NOMO-1 treated with dmso at 0.1 percent for 144 hours (cell line): Measurements from ENCODE around the gene FLRT2.

Experiments
- DNase-seq: peaks from one replicate; lab custom pipeline; 2025; ENCODE audit not compliant: unreplicated experiment; lab: John Stamatoyannopoulos, UW

FLRT2 gene

GRCh38 chr14:85556267-85556666 lies 26.3 kb downstream of the FLRT2 start:
- DNase-seq, result no peak

GRCh38 chr14:85558505-85558904 lies 28.6 kb downstream of the FLRT2 start:
- DNase-seq, result no peak

GRCh38 chr14:85562630-85563029 lies 32.7 kb downstream of the FLRT2 start:
- DNase-seq, result no peak

- DNase-seq, result no peak
Observed at GRCh38 chr14:85564841-85565527, 35.0 kb downstream of the FLRT2 start.

GRCh38 chr14:85565862-85566296 lies 35.9 kb downstream of the FLRT2 start:
- no peak for DNase-seq

GRCh38 chr14:85566603-85567002 lies 36.7 kb downstream of the FLRT2 start:
- no peak for DNase-seq

- no peak for DNase-seq
Observed at GRCh38 chr14:85572011-85572410, 42.1 kb downstream of the FLRT2 start.

DNA sequence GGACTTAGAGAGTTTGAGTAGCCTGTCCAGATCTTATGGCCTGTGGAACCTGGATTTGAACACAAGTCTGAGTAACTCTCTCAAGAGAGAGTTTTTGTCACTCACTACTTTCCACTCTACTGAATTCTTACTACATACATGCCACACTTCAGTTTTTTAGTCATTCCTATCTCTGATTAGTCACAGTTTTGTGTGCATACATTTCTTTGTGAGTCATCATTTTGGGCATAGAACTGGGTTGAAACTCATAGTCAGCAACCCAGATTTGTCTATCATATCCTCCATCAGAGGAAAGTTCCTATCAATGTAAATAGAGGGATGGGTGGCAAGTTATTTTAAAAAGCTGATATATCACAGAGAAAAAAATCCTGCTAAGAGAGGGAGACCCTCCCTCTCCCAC lies 42.9 kb downstream of the FLRT2 start:
- DNase-seq, result no peak

- no peak for DNase-seq
Observed at GRCh38 chr14:85573406-85573805, 43.5 kb downstream of the FLRT2 start.

DNA sequence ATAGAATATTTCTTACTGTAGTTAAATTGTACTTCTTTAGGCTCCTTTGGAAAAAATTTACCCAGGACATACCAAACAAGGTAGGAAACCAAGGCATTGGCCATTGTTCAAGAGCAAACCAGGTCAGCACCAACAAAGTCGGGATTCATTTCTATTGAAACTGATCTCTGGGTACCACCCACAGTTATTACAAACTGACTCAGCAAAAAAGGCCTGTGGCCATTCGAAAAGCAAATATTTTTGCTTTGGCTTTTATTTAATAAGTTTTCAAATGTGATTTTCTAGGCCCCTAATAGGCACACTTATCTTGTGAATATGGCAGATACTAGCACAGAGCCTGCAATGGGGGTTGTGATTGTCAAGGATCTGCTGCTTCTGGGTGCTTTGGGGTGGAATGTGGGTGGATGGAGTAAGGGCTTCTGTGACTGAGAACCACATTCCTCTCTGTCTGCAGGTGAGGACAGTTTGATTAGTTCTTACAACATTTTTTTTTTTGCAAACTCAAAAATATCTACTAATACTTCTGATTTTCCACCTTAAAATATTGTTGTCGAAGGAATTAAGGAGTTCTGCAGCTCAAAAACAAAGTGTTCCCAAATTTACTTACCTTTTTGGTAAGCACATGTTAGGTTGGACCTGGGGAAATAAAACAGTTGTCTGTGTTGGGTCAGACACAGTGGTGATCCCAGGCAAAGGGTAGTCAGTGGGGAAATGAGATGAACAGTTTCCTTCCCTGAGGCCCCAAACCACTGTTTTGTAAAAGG lies 45.1 kb downstream of the FLRT2 start:
- DNase-seq, result no peak

DNA sequence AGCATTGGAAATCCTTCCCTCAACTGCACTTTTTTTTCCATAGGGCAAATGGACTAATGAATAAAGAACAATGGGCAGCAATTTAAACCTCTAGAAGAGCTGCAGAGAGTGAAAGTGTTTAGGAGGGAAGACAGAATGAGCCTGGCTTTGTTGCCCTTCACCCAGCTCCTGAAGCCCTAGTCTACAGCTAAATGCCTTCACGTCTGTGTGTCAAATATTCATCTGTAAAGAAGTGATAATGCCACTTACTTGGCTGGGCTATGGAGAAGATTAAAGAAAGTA lies 45.6 kb downstream of the FLRT2 start:
- DNase-seq, result no peak

GRCh38 chr14:85576218-85576617 lies 46.3 kb downstream of the FLRT2 start:
- DNase-seq, result no peak

DNA sequence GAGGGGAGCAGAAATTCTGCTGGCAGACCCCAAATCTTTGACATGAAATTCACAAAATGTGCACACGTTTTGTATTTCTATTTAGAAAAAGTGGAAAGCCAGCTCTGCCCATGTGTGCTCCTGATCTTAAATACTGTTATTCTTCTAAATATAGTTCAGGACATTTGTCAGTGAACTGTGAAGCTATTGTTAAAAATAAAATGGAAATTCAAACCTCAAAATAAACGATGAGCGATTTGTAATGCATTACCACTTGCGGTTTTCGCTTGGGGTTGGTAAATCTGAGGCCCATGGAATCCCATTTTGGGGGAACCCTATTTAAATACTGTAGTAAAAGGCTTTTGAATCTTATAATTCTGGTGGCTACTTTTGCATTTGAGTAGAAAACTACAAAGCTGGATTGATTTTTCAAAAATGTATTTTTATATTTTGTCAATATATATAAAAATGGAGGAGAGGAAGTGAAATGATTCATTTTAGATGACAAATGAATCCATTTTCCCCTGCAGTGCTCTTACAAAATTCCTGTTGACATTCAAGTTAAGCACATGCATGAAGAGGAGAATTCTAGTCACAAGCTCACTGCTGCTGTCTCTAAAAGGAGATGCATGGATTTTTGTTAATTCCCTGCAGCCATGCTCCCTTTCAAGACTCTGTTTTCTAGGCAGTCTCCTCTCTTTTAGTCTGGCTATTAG lies 47.1 kb downstream of the FLRT2 start:
- DNase-seq, result no peak

- no peak for DNase-seq
Observed at GRCh38 chr14:85577543-85578114, 47.7 kb downstream of the FLRT2 start.

DNA sequence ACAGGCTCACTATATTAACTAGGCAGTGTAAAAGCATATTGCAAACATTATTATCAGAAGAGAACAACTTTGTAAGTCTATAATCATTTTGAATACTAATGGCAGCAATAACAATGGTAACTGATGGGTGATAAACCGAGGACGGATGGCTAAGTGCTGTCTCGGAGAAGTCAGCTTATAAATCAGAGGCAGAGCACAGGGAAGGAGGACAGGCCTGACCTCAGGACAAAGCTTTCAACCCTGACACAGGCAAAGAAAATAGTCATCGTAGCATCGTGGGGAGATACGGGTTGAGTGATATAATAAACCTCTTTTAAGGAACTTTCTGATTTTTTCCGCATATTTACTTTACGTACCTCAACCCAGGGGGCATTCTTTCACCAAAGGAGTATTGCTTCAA lies 48.4 kb downstream of the FLRT2 start:
- DNase-seq, result no peak

DNA sequence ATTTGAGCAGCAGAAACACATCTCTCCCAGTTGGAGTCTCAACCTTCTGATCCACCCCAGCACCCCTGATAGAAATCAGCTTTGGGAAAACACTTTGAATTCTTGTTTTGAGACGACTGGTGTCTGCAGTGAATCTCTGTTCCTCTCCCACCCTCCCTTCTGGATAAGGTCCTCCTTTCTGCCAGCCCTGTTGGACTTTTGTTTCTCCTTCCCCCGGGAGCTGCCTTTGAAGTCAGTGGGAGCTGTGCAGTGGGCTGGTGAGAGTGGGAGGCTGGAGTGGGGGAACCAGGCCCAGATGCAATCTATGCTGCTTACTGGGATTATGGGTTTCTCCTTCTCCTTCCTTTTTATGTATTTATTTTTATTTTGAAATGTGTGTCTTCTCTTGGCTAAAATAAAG lies 49.0 kb downstream of the FLRT2 start:
- no peak for DNase-seq

GRCh38 chr14:85579942-85580341 lies 50.0 kb downstream of the FLRT2 start:
- DNase-seq, result no peak

GRCh38 chr14:85580536-85581140 lies 50.7 kb downstream of the FLRT2 start:
- DNase-seq, result no peak

DNA sequence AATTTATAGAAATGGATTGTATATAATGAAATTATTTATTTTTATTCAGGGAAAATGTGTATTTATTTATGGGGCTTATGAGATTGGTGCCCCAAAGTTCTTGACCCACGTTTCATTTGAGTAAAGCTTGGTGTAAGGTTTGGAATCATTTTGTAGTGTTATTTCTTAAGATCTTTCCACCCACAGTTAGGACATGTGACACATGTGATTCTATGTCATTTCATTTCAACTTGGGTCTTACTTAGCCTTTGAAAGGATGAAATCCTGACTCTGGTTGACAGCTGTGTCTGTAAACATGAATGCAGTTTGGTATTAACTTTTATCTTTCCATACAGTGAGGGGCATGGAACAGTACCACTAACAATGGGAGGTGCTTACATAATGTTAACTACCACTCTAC lies 51.7 kb downstream of the FLRT2 start:
- no peak for DNase-seq

DNA sequence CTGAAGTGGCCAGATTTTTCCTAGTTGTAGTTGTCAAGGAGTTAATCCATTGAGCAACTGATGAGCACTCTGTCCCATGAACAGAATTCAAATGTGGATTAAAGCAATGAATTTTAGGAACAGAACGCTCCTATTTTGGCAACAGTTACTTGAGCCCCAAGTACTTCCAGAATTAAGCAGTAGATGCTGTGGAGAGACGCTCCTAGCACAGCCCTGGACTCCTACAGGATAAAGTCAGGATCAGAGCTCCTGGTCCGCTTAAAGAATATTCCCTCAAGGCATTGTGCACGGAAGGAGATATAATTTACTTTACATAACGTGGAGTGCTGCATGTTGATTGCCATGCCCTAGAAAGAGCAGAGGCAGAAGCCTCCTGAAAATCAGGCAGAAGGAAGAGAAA lies 53.4 kb downstream of the FLRT2 start:
- DNase-seq, result no peak

DNA sequence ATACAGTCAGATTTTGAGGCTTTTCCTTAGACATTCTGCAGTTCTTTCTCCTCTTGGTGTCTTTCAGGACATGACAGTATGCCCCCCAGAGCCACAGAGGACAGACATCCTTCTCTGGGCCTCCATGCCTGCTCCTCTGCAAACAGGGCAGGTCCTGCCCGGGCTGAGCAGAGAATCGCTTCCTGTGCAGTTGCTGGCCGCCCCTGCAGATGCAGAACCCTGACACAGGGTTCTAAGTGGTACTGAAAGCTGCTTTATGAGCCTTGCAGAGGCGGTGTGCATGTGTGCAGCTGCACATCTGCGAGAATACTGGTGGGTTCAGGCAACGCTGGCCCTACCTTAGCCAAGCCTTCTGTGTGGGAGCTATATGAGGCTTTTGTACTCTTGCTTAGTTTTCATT lies 54.5 kb downstream of the FLRT2 start:
- no peak for DNase-seq
